GM18498 (cell line): Measurements from ENCODE around the gene XDH.

Experiments
- ATAC-seq: cut with Tn5 transposase; IDR thresholded peaks from one replicate; pipeline ENCODE4 v1.9.1; 2021; ENCODE audit warnings: mild to moderate bottlenecking, moderate library complexity; ENCODE audit not compliant: unreplicated experiment

The XDH gene

DNA sequence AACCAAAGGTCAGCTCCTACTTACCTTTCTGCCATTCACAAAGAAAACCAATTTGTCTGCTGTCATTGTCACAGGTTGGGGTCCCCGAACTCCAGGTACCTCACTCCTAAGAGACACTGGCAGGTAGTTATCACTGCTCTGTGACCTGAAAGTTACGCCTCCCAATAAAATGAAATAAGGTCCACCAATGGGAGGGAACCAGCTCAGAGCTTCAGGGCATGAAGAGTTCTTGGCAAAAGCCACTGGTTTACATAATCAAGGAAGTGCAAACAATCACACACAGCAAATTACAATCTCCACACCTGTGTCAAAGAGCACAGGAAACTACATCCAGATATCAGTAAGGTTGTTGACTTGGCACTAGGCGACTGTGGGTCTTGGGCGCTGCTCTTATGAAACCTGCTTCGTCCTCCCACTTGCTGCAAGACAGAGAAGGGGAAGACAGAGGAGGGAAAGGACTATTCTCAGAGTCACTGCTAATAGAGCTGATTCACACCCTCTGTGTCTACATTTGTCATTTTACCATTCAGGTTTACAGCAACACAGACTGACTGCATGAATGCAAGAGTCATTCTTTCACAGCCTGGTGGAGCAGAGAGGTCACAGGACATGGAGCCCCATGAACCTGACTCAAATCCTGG is at the start of gene XDH:
Gene XDH, minus strand, starts transcription at position 142 of the 641 bp plus-strand sequence. Its CDS starts 76 bp downstream, at position 66.
- no peak for ATAC-seq

- no peak for ATAC-seq
Measured at GRCh38 chr2:31457651-31458050, 43.1 kb upstream of the XDH start.

DNA sequence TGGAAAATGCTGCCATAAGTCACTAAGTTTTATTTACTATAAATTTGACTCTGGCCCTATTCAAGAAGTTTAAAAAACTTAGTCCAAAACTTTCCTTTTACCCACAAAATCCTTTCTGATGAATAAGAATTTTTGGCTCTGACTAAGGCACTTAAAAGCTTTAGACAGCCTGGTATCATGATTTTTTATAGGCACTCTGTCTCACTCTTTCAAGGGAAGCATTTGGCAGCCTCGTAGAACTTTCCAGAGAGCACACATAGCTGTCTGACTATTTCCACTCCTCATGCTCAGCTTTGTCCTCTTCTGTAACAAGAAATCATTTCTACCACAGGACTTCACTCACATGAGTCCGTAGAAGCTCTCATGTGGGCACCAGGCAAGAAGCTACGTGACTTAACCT is 32.3 kb upstream of the XDH start:
- no peak for ATAC-seq

- ATAC-seq, result no peak
Measured at GRCh38 chr2:31442376-31442775, 27.8 kb upstream of the XDH start.

GRCh38 chr2:31440764-31441163 is 26.2 kb upstream of the XDH start:
- ATAC-seq, result no peak

DNA sequence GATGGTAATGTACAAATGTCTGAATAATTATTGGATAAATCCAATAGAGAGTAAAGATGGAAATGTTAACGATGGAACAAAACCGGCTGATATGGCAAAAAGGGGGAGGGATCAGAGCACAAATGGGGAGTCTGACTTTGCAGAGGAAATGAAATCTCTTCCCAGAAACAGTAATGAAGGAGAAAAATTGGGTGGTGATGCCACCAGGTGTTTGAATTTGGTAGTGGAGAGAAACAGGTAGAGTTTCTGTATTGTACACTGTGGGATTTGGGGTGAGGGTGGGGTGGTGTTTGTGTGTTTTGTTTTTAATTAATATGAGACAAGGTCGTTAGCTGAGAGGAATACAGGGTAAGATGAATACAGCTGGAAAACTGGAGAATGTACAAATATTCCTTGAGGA is 20.4 kb upstream of the XDH start:
- no peak for ATAC-seq

- ATAC-seq, result no peak
Measured at GRCh38 chr2:31433541-31433940, 19.0 kb upstream of the XDH start.

GRCh38 chr2:31430439-31431165 is 16.1 kb upstream of the XDH start:
- ATAC-seq, result no peak

DNA sequence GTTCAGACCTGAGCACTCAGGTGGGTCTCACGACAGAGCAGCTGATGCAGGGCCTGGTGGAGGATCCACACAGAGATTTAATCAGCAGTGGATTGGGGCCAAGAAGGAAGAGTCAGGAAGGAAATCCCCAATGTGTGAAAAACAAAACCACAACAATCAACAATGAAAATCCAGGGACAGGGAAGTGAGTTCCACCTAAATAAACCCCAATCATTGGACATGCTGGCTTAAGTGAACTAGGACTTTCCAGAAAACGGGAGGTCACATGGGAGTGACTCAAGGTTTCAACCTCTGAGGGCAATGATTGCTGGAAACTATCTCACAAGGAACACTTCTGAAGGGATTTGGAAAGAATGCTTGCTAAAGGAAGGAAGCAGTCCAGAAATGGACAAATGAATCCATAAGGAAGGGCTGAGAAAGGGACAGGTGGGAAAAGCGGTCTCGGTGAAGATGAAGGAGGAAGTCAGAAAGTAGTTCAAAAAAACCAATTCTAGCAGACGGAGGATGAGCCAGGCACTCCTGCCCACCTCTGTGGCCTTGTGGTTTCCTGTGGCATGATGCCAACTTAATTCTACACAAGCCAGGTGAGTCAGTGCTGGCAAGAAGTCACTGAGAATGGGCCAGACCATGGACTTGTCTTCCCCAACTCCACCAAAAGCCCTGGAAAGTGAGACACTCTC is 15.4 kb upstream of the XDH start:
- ATAC-seq, result no peak

DNA sequence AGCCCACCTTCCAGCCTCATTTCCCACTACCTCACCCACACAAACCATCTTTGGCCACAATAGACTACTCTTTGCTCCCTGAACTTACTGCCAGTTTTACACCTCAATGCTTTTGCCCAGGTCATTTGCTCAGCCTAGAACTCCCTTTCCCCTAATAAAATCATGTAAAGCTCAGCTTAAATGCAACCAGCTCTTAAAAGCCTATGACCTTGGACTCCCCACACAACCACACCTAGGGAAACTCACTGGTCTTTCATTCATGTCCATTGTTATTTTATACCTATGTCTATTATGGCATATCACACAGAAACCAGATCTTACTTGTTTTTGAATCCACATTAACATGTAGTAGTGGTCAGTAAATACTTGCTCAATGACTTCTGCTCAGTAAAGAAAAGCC is 14.5 kb upstream of the XDH start:
- ATAC-seq, result no peak

- no peak for ATAC-seq
Measured at GRCh38 chr2:31428001-31428418, 13.5 kb upstream of the XDH start.

DNA sequence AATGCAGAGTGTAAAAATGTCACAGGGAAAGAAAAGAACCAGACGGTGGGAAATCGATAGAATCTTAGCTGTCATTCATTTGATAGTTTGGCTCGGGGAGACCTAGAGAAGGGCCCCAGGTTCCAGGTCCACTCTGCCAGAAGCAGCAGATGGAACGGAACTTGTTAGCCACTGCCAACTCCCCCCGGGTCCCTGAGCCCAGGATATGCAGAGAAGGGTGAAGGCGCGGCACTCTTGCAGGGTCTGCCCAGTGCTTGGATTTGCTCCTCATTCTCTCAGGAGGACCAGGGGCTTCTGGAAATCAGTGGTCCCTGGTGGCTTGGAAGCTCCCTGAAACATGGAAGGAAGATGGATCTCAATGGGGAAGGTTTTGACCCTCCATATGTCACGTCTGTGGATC is 11.6 kb upstream of the XDH start:
- ATAC-seq, result no peak

DNA sequence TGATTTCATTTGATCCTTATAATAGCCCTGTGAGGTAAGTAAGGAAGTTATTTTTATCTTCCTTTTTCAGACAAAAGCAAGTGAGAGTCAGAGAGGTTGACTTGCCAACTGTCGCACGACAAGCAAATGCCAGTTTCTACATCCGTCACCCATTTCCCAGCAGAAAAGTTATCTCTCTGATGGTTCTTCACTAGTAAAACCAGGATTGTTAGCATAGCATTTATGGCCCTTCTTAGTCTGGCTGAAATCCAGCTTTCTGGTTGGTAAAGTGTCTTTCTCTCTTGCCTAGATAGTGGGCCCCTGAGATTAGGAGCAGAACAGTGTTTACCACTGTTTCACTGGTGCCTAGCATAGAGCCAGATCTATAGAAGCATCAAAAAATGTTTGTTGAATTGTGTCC is 7.1 kb upstream of the XDH start:
- no peak for ATAC-seq

GRCh38 chr2:31420936-31421335 is 6.4 kb upstream of the XDH start:
- no peak for ATAC-seq

DNA sequence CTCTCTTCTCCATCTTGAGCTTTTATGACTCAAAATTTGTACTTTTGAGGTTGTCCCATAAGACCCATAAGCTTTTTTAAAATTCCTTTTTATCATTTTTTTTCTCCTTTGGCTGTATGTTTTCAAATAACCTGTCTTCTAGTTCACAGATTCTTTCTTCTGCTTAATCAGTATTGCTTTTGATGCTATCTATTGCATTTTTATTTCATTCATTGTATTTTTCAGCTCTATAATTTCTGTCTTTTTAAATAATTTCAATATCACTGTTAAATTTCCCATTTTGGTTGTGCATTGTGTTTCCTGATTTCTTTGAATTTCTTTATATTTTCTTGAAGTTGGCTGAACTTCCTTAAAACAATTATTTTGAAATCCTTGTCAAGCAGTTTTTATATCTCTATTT is 4.8 kb upstream of the XDH start:
- no peak for ATAC-seq

DNA sequence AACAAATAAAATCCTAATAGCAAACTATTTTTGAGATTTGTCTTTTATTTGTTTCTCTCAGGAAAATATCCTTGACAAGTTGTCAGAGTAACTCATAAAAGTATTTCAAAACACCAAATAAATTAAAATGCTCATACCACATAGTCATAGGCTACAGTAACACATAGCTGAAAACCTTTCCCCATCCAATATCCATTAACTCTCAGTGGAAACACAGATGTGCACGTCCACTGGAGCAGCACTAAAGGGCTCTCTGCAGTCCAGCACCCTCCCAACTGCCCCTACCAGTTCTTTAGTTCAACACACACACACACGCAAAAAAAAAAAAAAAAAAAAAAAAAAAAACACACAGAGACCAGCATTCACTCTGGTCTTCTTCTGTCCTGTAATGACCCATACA is 879 bp upstream of the XDH start:
- no peak for ATAC-seq

- no peak for ATAC-seq
Measured at GRCh38 chr2:31413862-31414550, 536 bp downstream of the XDH start.

DNA sequence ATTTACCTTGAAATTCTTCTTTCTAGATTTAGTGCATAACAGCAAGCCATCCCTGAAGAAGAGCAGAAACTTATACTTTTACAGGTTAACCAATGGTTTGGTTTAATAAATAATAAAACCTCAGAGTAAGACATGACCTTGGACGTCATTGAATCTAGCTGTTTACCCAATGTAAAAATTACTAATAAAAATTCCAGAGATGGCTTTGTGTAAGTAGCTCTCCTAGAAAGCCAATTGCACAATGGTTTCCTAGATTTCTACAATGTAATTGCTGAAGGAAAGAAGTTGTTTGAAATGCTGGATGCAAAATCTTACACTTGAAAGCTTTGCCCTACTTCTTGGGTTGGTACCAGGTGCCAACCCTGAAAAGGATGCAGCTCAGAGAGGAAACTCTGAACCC is 1.5 kb downstream of the XDH start:
- no peak for ATAC-seq

GRCh38 chr2:31411771-31412170 is 2.8 kb downstream of the XDH start:
- no peak for ATAC-seq

DNA sequence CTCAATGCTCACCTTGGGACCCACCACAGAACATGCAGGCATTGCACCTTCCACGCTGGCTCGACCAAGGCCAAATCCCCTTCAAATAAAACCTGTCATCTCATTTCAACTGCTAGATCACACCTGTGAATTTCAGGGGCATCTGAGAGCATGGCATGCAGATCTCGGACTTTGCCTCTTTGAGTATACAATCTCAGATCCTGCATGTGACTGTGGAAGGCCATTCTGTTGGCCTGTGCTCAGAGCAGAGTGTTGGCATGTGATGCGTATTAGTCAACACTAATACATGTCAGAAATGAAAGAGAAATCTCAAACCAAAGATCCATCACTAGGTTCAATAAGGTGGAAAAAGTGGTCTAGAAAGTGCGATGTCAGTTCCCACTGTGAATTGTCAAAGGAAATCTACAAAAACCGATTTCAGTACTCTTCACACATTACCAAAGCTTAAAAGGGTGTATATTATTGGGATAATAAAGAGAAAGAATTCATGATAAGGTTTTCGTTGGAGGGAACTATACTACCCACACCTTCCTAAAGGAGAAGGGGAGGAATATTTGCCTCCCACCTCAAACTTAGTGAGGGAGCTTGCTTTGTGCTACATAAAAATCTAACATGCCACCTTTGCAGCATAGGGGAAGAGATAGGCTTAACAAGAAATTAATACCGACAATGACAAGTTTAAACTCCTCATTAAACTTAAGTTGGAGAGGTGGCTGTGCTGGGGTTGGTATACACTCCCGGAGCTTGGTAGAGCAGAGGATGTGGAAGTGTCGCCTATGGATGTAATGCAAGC is 7.8 kb downstream of the XDH start:
- no peak for ATAC-seq

GRCh38 chr2:31404827-31405226 is 9.7 kb downstream of the XDH start:
- no peak for ATAC-seq
